ENCODE measurements around the gene IL36RN.

The IL36RN gene

GRCh38 chr2:113052396-113052917 is 6.5 kb upstream of the IL36RN start, which contains the start of gene IL36B:
TSS of gene IL36B (minus strand) at chr2:113052867.
- TF ChIP-seq CTCF (IDR thresholded peaks at IDR 0.05; ENCODE audit: poor library complexity, severe bottlenecking) = no peak
- DNase-seq (ENCODE audit: low spot score) (no peak), ATAC-seq (ENCODE audit: low read depth) (no peak)
- Histone ChIP-seq H3K9me3 (ENCODE audit: severe bottlenecking) (no peaks in the 10 kb centered on the region), H3K4me3 (ENCODE audit: severe bottlenecking) (no peak within 1 kb of the TSS), H3K36me3 (ENCODE audit: low read depth) (no peaks in the 10 kb centered on the region), H3K27ac (ENCODE audit: poor library complexity, severe bottlenecking) (no peak within 1 kb of the TSS), H3K4me1 (ENCODE audit: insufficient read depth, poor library complexity, severe bottlenecking) (no peaks in the 10 kb centered on the region), H3K27me3 (ENCODE audit: insufficient read depth, poor library complexity, severe bottlenecking) (no peaks in the 10 kb centered on the region)

- no peak overlapping the region for H3K27ac ChIP-seq (ENCODE audit: poor library complexity, severe bottlenecking)
- no peaks in the 10 kb centered on the region for H3K9me3 ChIP-seq (ENCODE audit: severe bottlenecking)
- H3K4me3 ChIP-seq (ENCODE audit: severe bottlenecking) = no peak overlapping the region
- no peak for ATAC-seq (ENCODE audit: low read depth)
- no peak for DNase-seq (ENCODE audit: low spot score)
- peaks cover 9% of the 10 kb centered on the region for H3K4me1 ChIP-seq (ENCODE audit: insufficient read depth, poor library complexity, severe bottlenecking)
- no peaks in the 10 kb centered on the region for H3K27me3 ChIP-seq (ENCODE audit: insufficient read depth, poor library complexity, severe bottlenecking)
- TF ChIP-seq CTCF (IDR thresholded peaks at IDR 0.05; ENCODE audit: poor library complexity, severe bottlenecking) = no peak
- no peaks in the 10 kb centered on the region for H3K36me3 ChIP-seq (ENCODE audit: low read depth)
Observed at GRCh38 chr2:113053666-113054065, 5.3 kb upstream of the IL36RN start.

DNA sequence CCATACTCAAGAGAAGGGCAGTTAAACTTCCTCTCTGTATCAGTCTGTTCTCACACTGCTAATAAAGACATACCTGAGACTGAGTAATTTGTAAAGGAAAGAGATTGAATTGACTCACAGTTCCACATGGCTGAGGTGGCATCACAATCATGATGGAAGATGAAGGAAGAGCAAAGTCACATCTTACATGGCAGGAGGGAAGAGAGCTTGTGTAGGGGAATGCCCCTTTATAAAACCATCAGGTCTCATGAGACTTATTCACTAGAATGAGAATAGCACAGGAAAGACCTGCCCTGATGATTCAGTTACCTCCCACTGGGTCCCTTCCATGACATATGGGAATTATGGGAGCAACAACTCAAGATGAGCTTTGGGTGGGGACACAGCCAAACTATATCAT is 4.9 kb upstream of the IL36RN start:
- no peaks in the 10 kb centered on the region for H3K9me3 ChIP-seq (ENCODE audit: severe bottlenecking)
- no peak for DNase-seq (ENCODE audit: low spot score)

GRCh38 chr2:113056521-113056920 is 2.5 kb upstream of the IL36RN start:
- no peak for TF ChIP-seq CTCF (IDR thresholded peaks at IDR 0.05; ENCODE audit: poor library complexity, severe bottlenecking)
- H3K27me3 ChIP-seq (ENCODE audit: insufficient read depth, poor library complexity, severe bottlenecking) = no peaks in the 10 kb centered on the region
- H3K4me3 ChIP-seq (ENCODE audit: severe bottlenecking) = no peak overlapping the region
- no peaks in the 10 kb centered on the region for H3K36me3 ChIP-seq (ENCODE audit: low read depth)
- H3K9me3 ChIP-seq (ENCODE audit: severe bottlenecking) = no peaks in the 10 kb centered on the region
- ATAC-seq (ENCODE audit: low read depth) (no peak), DNase-seq (ENCODE audit: low spot score) (no peak)
- peaks cover 9% of the 10 kb centered on the region for H3K4me1 ChIP-seq (ENCODE audit: insufficient read depth, poor library complexity, severe bottlenecking)
- H3K27ac ChIP-seq (ENCODE audit: poor library complexity, severe bottlenecking) = no peak overlapping the region

More for the DNA sequence above, 4.9 kb upstream of the IL36RN start:
- H3K4me3 ChIP-seq (ENCODE audit: severe bottlenecking) = no peak overlapping the region
- H3K27ac ChIP-seq (ENCODE audit: poor library complexity, severe bottlenecking) = no peak overlapping the region
- H3K36me3 ChIP-seq (ENCODE audit: low read depth) = no peaks in the 10 kb centered on the region
- peaks cover 9% of the 10 kb centered on the region for H3K4me1 ChIP-seq (ENCODE audit: insufficient read depth, poor library complexity, severe bottlenecking)
- no peak for ATAC-seq (ENCODE audit: low read depth)
- no peaks in the 10 kb centered on the region for H3K27me3 ChIP-seq (ENCODE audit: insufficient read depth, poor library complexity, severe bottlenecking)
- TF ChIP-seq CTCF (IDR thresholded peaks at IDR 0.05; ENCODE audit: poor library complexity, severe bottlenecking) = no peak

- H3K4me3 ChIP-seq (ENCODE audit: severe bottlenecking) = no peak overlapping the region
- no peak for DNase-seq (ENCODE audit: low spot score)
Observed at GRCh38 chr2:113057117-113057516, 1.9 kb upstream of the IL36RN start.

More at GRCh38 chr2:113057117-113057516, 1.9 kb upstream of the IL36RN start:
- TF ChIP-seq CTCF (IDR thresholded peaks at IDR 0.05; ENCODE audit: poor library complexity, severe bottlenecking) = no peak
- Histone ChIP-seq H3K27me3 (ENCODE audit: insufficient read depth, poor library complexity, severe bottlenecking) (no peaks in the 10 kb centered on the region), H3K4me1 (ENCODE audit: insufficient read depth, poor library complexity, severe bottlenecking) (peaks cover 9% of the 10 kb centered on the region), H3K36me3 (ENCODE audit: low read depth) (no peaks in the 10 kb centered on the region), H3K27ac (ENCODE audit: poor library complexity, severe bottlenecking) (no peak overlapping the region), H3K9me3 (ENCODE audit: severe bottlenecking) (no peaks in the 10 kb centered on the region)
- ATAC-seq (ENCODE audit: low read depth) = no peak

Data from RWPE2 (cell line).